Activated CD4-positive, alpha-beta T cell treated with anti-CD3 and anti-CD28 coated beads for 4 hours (primary cell): ENCODE data around the gene VDR.
"Not testable (repeated sequence)": the region's sequence is repeated elsewhere in the genome, so short reads cannot be mapped to it uniquely, and the experiment has no call there.

Experiments used
- DNase-seq, 2 donors: peaks; one replicate each; pipeline ENCODE4 v3.0.0-alpha.2; 2020

Gene VDR

GRCh38 chr12:47824198-47824597 is 80.6 kb downstream of the VDR start:
- DNase-seq: peak in 1 of 2 donors; percentile 23

DNA sequence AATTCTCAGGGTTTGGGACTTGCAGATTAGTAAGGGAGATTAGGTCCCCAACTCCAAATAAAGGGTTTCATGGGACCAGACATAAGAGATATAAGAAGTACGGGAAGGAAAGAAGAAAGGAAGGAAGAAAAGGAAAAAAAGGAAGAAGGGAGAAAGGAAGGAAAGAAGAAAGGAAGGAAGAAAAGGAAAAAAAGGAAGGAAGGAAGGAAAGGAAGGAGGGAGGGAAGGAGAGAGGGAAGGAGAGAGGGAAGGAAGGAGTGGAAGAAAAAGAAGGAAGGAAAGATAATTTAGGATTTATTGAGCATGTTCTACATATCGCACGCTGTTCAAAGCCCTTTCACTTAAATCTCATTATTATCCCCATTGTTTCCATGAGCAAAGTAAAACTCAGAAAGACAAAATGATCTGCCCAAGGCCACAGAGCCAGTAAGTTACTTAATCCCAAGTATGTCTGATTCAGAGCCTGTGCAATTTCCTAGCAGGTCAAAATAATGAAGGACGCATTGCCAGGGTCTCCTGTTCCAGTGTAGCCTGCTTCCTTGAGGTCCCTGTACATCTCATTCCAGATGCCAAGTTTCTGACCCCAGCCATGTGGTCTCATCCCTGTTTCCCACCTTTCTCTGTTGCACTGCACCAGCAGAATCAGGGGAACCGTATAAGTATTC is 81.2 kb downstream of the VDR start:
- no peak for DNase-seq

DNA sequence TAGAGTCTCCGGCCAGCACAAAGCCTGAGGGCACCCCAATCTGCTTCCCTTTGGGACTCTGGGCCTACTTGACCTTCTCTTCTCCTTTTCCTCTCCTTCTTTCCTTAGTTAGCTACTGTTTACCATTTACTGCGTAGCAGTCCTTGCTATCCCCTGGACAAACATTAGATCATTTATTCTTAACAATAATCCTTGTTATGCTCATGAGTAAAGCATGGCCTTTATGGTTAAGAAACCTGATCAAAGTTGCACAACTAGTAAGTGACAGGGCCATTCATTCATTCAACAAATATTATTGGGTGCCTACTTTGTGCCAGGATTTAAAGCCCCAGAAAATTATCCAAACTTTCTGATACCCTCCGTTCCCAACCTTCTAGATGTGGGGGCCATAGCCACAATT is 81.9 kb downstream of the VDR start:
- no peak for DNase-seq

DNA sequence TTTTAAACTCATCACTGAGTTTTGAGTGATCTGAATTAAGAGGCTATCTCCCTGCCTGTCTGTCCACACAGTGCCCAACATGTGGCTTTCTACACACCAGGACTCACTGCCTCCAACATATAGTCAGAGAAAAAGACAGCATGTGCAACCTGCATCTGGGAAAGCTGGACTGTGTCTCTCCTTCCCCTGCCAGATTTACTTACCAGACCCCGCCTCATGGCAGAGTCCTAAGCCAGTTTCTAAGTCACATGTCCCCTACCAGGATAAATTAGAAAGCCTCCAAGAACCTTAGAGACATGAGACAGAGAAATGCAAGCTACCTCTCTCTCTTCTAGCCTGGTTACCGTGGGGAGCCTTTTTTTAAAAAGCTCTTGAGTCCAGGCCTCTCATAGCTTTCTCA is 82.4 kb downstream of the VDR start:
- no peak for DNase-seq

DNA sequence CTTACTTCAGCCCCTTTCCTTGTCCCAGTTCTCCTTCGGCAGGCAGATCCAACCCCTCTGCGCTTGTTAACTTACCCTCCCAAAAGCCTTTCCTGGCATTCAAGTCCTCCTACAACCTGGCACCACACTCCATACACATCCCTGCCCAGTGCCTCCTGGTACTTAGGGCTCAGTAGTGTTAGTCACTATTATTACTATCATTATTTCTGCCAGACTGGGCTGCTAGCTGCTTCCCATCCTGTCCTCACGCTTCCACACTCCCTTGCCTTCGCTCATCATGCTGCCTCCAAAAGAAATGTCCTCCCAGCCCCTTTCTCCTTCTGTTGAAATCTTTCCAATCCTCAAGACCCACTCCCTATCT is 83.5 kb downstream of the VDR start:
- no peak for DNase-seq

- DNase-seq: no peak
Observed at GRCh38 chr12:47820631-47821345, 84.0 kb downstream of the VDR start.

DNA sequence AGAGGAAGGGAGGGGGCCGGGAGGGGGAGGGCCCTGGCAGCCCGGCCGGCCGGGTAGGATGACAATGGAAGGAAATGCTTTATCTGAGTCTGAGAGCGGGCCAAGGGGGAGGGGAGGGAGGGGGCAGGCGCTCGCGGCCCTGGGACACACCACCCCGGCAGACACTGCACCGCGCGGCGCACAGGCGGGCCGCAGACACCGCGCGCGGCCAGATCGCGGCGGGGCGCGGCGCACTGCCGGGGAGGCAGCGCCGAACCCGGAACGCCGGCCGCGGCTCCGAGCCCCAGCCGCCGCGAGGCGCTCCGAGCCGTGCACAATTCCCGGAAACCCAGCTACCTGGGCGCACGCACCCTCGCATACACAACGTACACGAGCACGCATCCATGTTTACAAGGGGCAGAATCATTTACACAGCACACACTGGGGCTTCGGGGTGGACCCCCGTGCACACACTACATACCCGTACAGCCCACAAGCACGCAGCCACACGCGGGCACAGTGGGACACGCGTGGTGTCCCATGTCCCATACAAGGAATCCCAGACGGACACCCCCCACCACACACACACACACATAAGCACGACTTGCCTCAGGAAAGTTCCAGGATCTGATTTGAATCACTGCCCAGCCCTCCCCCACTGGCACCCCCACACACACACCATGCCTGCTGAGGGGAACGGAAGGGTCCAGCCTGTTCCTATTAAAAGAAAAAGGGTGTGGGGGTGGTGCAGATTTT is 84.7 kb downstream of the VDR start, which contains the start of gene HDAC7:
TSS of gene HDAC7 (minus strand) at position 8 of the 735 bp plus-strand sequence. CDS start 118 bp downstream, outside the sequence.
- peak; percentile 70 to 79 for DNase-seq

DNA sequence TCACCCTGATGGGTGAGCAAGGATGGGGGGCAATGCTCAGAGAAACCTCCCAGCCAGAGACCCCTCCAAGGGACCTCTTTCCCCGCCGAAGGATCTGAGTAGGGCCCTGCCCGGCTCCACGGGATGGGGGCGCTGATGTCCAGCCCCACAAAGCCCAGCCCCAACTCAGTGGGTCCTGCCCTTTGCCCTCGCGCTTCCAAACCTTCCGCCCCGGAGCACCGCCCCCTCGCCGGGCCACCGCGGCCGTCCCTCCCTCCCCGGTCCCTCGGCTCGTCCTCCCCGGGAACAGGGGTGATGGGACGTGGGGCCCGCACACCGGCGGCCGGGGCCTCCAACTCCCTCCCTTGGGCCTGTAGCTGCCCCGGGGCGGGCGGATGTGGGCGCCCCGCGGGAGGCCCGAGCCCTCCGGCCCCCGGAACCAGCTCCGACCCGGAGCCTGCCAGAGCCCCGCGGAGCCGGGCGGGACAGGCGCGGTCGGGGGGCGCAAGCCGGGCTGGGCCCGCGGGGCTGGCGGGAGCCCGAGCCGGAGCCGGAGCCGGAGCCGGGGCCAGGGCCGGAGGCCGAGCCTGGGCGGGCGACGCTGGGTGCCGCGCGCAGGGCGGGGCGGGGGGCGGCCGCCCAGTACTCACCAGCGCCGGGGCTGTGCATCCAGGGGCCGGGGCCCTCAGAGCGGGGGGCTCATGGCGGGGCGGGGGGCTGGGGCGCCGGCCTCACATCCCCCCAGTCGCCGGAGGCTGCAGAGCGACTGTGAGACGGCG is 85.5 kb downstream of the VDR start:
- DNase-seq: peak; percentile 26 to 45

DNA sequence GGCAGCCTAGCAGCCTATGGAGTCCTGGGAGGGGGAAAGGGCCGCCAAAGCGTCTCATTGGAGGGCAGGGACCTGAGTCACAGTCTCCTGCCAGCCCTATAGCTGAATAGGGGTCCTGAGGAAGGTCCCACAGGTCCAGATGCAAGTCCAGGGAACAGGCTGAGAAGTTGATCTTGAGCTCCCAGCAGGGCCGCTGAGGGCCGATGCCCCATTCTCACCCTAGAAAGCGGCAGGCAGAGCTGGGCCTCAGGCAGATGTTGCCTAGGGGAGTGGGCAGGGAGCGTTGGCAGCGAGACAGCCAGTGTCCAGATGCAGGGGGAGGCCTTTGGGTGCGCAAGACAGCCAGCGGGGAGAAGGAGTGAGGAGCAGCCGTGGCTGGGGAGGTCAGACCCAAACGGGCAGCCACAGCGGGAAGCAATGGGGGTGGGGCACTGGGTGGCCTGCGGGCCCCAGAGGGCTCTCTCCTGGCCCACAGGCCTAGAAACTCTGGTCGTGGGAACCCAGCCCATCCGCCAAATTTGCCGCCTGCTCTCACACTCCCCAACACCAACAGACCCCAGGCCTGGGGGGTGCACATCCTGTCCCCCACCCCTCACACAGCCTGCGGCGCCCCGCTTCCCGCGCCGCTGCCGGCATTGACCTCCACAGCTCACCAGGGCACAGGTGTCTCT is 86.2 kb downstream of the VDR start:
- peak in 1 of 2 donors; percentile 37 for DNase-seq

GRCh38 chr12:47818007-47818376 is 86.8 kb downstream of the VDR start:
- no peak for DNase-seq

DNA sequence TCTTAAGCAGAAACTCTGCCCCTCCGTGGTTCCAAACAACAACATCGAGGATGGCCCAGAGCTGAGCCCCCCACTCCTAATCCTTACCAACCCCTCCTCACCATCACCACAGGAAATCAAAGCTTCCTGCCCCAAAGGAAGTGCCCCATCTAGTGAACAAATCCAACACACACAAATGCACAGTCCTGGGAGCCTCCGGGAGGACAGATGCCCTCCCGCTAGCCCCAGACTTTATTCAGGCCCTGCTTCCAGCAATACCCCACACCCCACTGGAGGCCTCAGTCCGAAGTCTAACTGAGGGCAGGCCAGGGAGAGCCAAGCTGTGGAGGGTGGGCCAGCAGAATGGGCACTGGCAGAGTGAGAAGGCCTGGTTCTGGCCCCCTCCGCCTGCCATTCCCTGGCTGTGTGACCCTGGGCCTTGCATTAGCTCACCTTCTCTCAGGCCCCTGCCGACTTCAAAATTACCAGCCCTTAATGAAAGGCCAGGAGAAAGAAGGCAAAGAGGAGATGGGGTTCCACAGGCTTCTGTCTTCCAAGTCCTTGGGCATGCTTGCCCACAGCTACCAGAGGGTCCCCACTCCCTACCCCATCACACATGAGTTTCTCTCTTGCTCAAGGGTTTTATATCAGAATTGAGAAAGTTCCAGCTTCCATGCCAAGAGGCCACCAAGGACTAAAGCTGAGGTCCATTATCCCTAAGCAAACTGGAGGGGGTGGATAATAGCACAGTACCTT is 87.4 kb downstream of the VDR start:
- no peak for DNase-seq

GRCh38 chr12:47816403-47817271 is 88.2 kb downstream of the VDR start:
- no peak for DNase-seq

- not testable (repeated sequence) for DNase-seq
Observed at GRCh38 chr12:47815447-47815846, 89.3 kb downstream of the VDR start.

DNA sequence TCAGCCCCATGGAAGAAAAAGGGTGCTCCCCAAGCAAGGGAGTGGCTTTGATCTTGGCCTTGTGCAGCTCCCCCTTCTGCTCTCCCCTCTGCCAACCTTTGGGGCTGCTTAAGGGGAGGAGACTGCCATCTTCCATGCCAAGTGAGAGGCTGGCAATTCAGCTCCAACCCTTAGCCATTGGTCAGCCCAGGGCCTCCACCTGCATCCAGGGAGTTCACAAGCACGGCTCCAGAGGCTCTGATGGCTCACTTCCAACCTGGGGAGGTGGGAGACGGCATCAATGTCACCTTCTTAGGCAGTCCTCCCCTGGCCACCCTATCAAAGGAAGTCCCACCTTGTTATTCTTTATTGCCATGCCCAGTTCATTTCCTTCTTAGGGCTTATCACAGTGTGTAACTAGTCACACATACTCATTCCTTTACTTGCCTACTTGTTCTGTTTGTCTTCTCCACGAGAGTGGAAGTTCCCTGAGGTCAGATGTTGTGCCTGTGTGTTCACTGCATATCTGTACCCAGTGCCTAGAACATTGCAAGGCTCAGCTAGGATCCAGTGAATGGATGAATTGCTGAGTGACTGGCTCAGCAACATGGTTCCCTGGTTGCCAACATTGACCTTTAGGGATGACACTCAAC is 90.1 kb downstream of the VDR start:
- no peak for DNase-seq

DNA sequence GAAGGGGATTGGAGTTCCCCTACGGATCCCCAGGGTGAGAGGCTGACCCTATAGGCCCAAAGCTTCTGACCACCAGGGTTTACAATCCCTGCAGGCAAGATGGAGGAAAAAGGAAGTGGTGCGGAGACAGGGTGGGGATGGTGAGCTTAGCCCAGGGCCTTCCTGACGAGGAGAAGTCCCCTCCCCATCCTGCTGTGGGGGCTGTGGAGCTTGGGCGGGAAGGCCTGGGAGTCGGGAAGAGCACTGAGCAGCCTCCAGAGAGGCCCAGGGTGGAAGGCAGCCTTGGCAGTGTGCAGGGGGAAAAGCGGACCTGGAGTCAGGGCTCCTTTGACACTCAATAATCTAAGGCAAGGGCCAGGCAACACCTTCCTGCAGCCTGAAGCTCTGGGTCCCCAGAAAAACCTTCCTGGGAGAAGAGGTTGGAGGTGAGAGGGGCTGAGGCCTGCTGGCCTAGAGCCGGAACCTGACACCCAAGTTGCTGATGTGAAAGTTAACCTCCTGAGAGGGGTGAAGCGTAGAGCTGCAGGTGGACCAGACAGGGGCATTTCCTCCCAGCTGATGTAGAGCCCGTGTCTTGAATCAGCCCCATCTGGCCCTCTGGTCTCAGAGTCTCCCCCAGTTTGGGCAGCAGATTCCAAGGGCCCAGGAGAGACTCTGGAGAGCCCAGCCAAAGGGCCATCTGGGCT is 91.1 kb downstream of the VDR start:
- no peak for DNase-seq

GRCh38 chr12:47812797-47813510 is 91.8 kb downstream of the VDR start:
- DNase-seq: peak; percentile 94

DNA sequence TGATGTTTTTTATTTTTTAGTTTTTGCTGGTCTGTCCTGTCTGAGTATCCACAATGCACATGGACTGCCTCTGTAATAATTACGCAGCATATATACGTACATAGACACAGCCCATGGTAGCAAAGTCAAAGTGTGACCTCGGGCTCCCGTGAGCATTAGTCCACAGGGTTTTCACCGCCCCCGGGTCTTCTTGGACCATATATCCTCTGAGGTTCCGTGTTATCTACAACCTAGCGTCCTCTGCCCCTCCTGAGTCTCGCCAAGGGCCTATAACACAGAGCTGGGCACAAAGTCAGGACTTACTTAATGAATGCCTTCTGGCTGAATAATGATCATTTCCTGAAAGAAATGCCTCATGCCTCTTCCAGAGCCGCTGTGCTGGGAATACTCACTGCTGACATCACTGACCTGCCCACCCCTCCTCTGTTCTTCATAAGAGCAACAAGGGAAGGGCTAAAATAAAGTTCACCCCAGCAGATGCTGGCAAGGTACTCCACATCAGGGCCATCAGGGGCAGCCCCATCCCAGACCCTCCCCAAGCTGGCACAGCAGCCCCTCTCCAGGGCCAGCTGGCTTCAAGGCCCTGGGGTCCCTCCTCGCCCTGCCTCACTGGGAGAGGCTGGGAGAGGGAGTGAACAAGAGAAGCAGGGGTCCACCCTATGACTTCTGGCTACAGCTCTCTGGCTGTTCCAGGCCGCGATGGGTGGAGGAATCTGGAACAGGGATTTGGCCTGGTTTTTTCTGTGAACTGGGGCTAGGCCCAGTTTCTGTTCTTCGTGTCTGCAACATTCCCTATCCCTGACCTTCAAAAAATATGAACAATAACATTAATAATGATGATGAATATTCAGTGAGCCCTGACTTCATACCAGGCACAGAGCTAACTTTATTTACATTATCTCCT is 93.0 kb downstream of the VDR start:
- no peak for DNase-seq

- DNase-seq: no peak
Observed at GRCh38 chr12:47811072-47811396, 93.8 kb downstream of the VDR start.
